ENCODE data around the gene UBE2Q1. TPM values are rescaled to one million over a fixed set of nuclear protein-coding genes. Genes with fewer than 3 reads are reported as not detected.

The UBE2Q1 gene
- total and polyA plus RNA-seq, 2 of the 4 experiments (the other 2 are of a cell fraction): 20.6 to 24.7 TPM

GRCh38 chr1:154605534-154605933 is 47.1 kb upstream of the UBE2Q1 start:
- BruUV-seq (replicated peaks): no TSS peak

More at GRCh38 chr1:154605534-154605933, 47.1 kb upstream of the UBE2Q1 start:
- dilution Hi-C loops (cut with HindIII; ENCODE audit: low sequenced_read_pairs, unreplicated experiment): no loop called here
- Histone ChIP-seq H3K36me3 (ENCODE audit: control insufficient read depth, insufficient read depth, low read length) (peaks cover 22% of the 10 kb centered on the region), H3K18ac (ENCODE audit: low read depth, low read length) (no peak overlapping the region), H3K23ac (ENCODE audit: low read depth, low read length) (peak overlapping the region; percentile 48), H3K14ac (replicated peaks; ENCODE audit: low read depth, low read length) (no peak overlapping the region), H4K5ac (ENCODE audit: low read depth, low read length) (no peak overlapping the region), H2BK5ac (ENCODE audit: low read depth, low read length, poor library complexity, severe bottlenecking) (no peak overlapping the region), H3K4me3 (ENCODE audit: insufficient read depth, low read depth, low read length) (no peak overlapping the region), H2AK9ac (replicated peaks; ENCODE audit: low read depth, low read length, poor library complexity) (no peak overlapping the region), H2BK120ac (ENCODE audit: low read depth, low read length) (no peak overlapping the region), H3K9me1 (ENCODE audit: insufficient read depth, low read length) (peaks cover 37% of the 10 kb centered on the region), H3K79me1 (ENCODE audit: low read depth in 1 of 2, low read length in 2 of 2) (peaks cover 55 to 82% of the 10 kb centered on the region in 2 experiments), H3K4me1 (ENCODE audit: control insufficient read depth, insufficient read depth, low read length) (peaks cover 4% of the 10 kb centered on the region), H2AFZ (replicated peaks; ENCODE audit: low read length, poor library complexity) (no peak overlapping the region), H3K4ac (ENCODE audit: low read depth, low read length) (no peak overlapping the region), H3K9ac (ENCODE audit: low read depth, low read length) (no peak overlapping the region), H4K8ac (ENCODE audit: low read depth in 2 of 2, low read length in 2 of 2) (no peak overlapping the region), H3K56ac (ENCODE audit: extremely low read depth, insufficient read depth, low read length) (no peak overlapping the region), H2BK15ac (ENCODE audit: low read depth, low read length) (no peak overlapping the region), H2BK20ac (ENCODE audit: low read depth, low read length) (no peak overlapping the region), H4K20me1 (ENCODE audit: insufficient read depth, low read length) (peaks cover 68% of the 10 kb centered on the region), H3K27me3 (ENCODE audit: control insufficient read depth, insufficient read depth, low read length) (no peaks in the 10 kb centered on the region), H4K91ac (ENCODE audit: insufficient read depth, low read depth, low read length) (no peak overlapping the region), H3K4me2 (ENCODE audit: low read depth, low read length) (no peak overlapping the region), H3K27ac (ENCODE audit: insufficient read depth, low read length) (no peak overlapping the region), H2AK5ac (ENCODE audit: low read depth, low read length) (no peak overlapping the region), H3K9me3 (ENCODE audit: control insufficient read depth, insufficient read depth, low read length) (no peaks in the 10 kb centered on the region)
- ChIA-PET CTCF (interaction anchor here (1.2 kb wide), 1 partner anchor 11 kb away, joined by 3 read pairs; no protein-coding TSS in a partner anchor), POLR2A (ENCODE audit: unreplicated experiment) (no interaction called here)
- in situ Hi-C loops (cut with MboI; ENCODE audit: low sequenced_read_pairs): no loop called here
- no CpG with 5 or more reads among the region's 2 CpGs for WGBS, 2 experiments (ENCODE audit: extremely low coverage in 2 of 2, insufficient read length in 1 of 2)
- intact Hi-C loops (cut with micrococcal nuclease): loop anchor here (5.0 kb wide), 1 partner anchor 272 kb away; no protein-coding TSS in a partner anchor
- no peak for ATAC-seq (ENCODE audit: low read depth)
- TF ChIP-seq RAD21 (IDR thresholded peaks at IDR 0.05; ENCODE audit: low read length): no peak
- DNase-seq: no peak

Measured in IMR-90 (cell line).